ENCODE data around the gene MTHFS.
A peak's percentile ranks its signal among the peaks of the same experiment; 100 is the strongest.

Gene MTHFS

DNA sequence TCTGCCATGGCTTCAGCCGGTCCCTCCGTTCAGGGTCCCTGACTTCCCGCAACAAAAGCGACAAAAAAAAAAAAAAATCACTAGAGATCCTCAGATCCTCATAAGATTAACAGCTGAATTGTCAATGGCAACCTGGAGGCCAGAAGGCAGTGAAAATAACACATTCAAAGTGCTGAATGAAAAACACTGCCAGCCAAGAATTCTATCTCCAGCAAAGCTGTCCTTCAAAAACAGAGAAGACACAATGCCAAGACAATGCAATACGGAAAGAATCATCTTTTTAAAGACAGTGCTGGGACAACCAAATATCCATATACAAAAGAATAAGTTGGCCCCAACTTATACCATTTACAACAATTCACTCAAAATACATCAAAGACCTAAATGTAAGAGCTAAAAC lies 21.6 kb downstream of the MTHFS start:
- no peak for DNase-seq (ENCODE audit: low read depth)

DNA sequence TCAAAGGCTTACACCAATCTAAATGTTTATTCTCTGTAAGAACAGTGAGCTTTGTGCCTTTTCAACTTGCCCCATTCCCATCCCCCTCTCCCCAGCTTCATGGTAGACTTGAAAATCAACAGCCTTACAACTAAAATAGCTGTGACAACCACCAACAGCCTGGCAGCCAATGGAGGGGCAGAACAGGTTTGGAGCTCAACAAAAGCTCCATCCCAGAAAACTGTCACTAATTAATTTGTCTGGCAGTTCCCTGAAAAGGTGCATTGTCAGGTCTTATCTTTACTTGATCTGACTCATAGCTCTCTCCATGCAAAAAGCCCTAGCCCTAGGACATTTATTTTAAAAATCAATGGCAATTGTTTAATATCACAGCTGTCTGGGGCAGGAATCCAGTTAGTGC lies 22.6 kb downstream of the MTHFS start:
- no peak for DNase-seq (ENCODE audit: low read depth)

- no peak for DNase-seq (ENCODE audit: low read depth)
These were observed 24.3 kb downstream of the MTHFS start for GRCh38 chr15:79872358-79873017.

- no peak for DNase-seq (ENCODE audit: low read depth)
These were observed 28.3 kb downstream of the MTHFS start for GRCh38 chr15:79868554-79868953.

GRCh38 chr15:79863886-79864285 lies 32.9 kb downstream of the MTHFS start:
- DNase-seq (ENCODE audit: low read depth), result no peak

DNA sequence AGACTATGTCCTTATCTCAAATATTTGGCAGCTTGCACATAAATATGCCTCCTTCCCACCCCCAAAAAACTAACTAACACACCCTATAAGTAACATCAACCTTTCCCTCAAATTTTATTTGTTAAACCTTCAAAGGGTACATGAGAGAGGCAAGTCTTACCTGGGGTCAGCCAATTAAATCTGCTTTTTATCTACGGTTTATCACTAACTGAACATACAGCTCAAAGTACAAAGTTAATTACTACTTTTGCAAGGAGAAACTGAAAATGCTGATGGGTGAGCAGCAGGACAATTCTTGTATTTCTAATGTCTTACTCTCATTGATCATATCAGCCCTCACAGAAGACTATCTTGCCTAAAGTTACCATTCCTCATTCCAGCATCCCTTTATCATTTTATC lies 34.6 kb downstream of the MTHFS start:
- no peak for DNase-seq (ENCODE audit: low read depth)

DNA sequence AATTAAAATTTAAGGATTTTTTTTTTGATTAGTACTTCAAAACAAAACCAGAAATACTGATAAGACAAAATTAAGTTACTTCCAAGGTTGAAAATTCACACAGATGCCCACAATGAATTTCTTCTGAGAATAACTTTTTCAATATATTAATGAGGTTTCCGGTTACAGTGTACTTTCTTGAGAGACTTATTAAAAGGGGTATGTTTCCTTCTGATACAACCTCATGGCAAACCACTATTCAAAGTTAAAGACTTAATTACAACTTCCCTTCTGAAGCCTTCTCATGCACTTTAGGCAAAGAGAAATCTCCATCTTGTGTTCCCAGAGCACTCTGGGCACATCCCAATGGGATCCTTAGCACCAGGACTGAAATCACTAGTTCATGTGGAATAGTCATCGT lies 36.2 kb downstream of the MTHFS start:
- no peak for DNase-seq (ENCODE audit: low read depth)

GRCh38 chr15:79858469-79858868 lies 38.3 kb downstream of the MTHFS start:
- DNase-seq (ENCODE audit: low read depth), result no peak

- peak; percentile 59 for DNase-seq (ENCODE audit: low read depth)
These were observed 43.1 kb downstream of the MTHFS start for GRCh38 chr15:79853492-79854328.

GRCh38 chr15:79849789-79850188 lies 47.0 kb downstream of the MTHFS start:
- no peak for DNase-seq (ENCODE audit: low read depth)

- no peak for DNase-seq (ENCODE audit: low read depth)
These were observed 50.3 kb downstream of the MTHFS start for GRCh38 chr15:79846539-79846938.

- no peak for DNase-seq (ENCODE audit: low read depth)
These were observed 52.6 kb downstream of the MTHFS start for GRCh38 chr15:79844221-79844620.

- no peak for DNase-seq (ENCODE audit: low read depth)
These were observed 59.0 kb downstream of the MTHFS start for GRCh38 chr15:79837846-79838245.

GRCh38 chr15:79834495-79834894 lies 62.3 kb downstream of the MTHFS start:
- DNase-seq (ENCODE audit: low read depth), result no peak

- no peak for DNase-seq (ENCODE audit: low read depth)
These were observed 64.3 kb downstream of the MTHFS start for GRCh38 chr15:79832367-79833120.

GRCh38 chr15:79831604-79832003 lies 65.2 kb downstream of the MTHFS start:
- no peak for DNase-seq (ENCODE audit: low read depth)

- no peak for DNase-seq (ENCODE audit: low read depth)
These were observed 66.9 kb downstream of the MTHFS start for GRCh38 chr15:79829950-79830349.

GRCh38 chr15:79828447-79828846 lies 68.4 kb downstream of the MTHFS start:
- DNase-seq (ENCODE audit: low read depth), result no peak

DNA sequence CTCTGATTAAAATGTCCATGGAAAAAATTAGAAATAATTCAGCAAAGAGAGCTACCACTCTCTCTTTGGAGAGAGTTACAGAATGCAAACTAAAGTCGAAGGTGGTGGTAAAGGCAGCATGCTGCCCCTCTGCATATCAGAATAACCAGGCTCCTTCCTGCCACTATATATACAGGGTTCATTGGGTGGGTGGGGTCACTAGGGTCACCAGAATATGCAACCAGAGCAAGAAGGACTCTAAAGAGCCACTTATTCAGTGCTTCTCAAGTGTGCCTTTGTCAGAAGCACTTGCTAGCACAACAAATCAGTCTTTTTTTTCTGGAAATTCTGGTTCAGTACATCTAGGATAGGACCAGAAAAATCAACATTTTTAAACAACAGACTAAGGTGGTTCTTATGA lies 70.0 kb downstream of the MTHFS start:
- no peak for DNase-seq (ENCODE audit: low read depth)

- DNase-seq (ENCODE audit: low read depth), result no peak
These were observed 72.6 kb downstream of the MTHFS start for GRCh38 chr15:79824136-79824701.

- no peak for DNase-seq (ENCODE audit: low read depth)
These were observed 76.0 kb downstream of the MTHFS start for GRCh38 chr15:79820820-79821219.

GRCh38 chr15:79820176-79820575 lies 76.6 kb downstream of the MTHFS start:
- no peak for DNase-seq (ENCODE audit: low read depth)

DNA sequence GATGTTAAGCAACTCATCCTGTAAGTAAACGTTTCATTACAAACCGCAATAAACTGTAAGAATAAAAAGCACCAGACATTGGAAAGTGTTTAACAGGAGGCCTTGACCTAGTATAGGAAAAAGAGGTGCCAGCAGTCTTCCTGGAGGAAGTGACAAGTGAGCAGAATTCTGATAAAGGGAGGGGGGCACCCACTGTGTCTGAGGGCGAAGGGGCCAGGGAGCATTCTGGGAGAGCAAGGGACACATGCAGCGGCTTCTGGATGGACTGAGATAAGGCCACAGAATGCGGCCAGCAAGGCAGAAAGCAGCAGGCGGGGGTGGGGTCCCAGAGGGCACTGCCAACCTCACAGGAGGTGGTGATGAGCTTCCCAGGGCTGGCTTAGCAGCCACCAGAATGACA lies 80.2 kb downstream of the MTHFS start:
- DNase-seq (ENCODE audit: low read depth), result no peak

Measured in HS-27A (cell line).